ENCODE results near the gene SUGCT.
A peak's percentile ranks its signal among the peaks of the same experiment; 100 is the strongest.

Gene SUGCT

GRCh38 chr7:40324914-40325313 is 190.1 kb downstream of the SUGCT start:
- DNase-seq (ENCODE audit: low read depth): peak; percentile 34
- TF ChIP-seq CTCF (IDR thresholded peaks at IDR 0.05; ENCODE audit: control insufficient read depth, extremely low read depth, insufficient read depth): no peak

GRCh38 chr7:40327113-40327512 is 192.3 kb downstream of the SUGCT start:
- TF ChIP-seq CTCF (IDR thresholded peaks at IDR 0.05; ENCODE audit: control insufficient read depth, extremely low read depth, insufficient read depth): no peak
- no peak overlapping the region for H3K4me3 ChIP-seq (ENCODE audit: low read depth, low read length)
- DNase-seq (ENCODE audit: low read depth): no peak

More at GRCh38 chr7:40324914-40325313, 190.1 kb downstream of the SUGCT start:
- no peak overlapping the region for H3K4me3 ChIP-seq (ENCODE audit: low read depth, low read length)

GRCh38 chr7:40327873-40328272 is 193.1 kb downstream of the SUGCT start:
- TF ChIP-seq CTCF (IDR thresholded peaks at IDR 0.05; ENCODE audit: control insufficient read depth, extremely low read depth, insufficient read depth): no peak
- no peak overlapping the region for H3K4me3 ChIP-seq (ENCODE audit: low read depth, low read length)
- DNase-seq (ENCODE audit: low read depth): no peak

- peak; percentile 50 for DNase-seq (ENCODE audit: low read depth)
- peak; percentile 69 for TF ChIP-seq CTCF (IDR thresholded peaks at IDR 0.05; ENCODE audit: control insufficient read depth, extremely low read depth, insufficient read depth)
- no peak overlapping the region for H3K4me3 ChIP-seq (ENCODE audit: low read depth, low read length)
Observed at GRCh38 chr7:40329601-40330153, 194.9 kb downstream of the SUGCT start.

GRCh38 chr7:40330408-40330807 is 195.6 kb downstream of the SUGCT start:
- DNase-seq (ENCODE audit: low read depth): no peak
- no peak overlapping the region for H3K4me3 ChIP-seq (ENCODE audit: low read depth, low read length)
- TF ChIP-seq CTCF (IDR thresholded peaks at IDR 0.05; ENCODE audit: control insufficient read depth, extremely low read depth, insufficient read depth): no peak

- H3K4me3 ChIP-seq (ENCODE audit: low read depth, low read length): no peak overlapping the region
- no peak for TF ChIP-seq CTCF (IDR thresholded peaks at IDR 0.05; ENCODE audit: control insufficient read depth, extremely low read depth, insufficient read depth)
- no peak for DNase-seq (ENCODE audit: low read depth)
Observed at GRCh38 chr7:40331915-40332314, 197.1 kb downstream of the SUGCT start.

GRCh38 chr7:40332516-40332915 is 197.7 kb downstream of the SUGCT start:
- DNase-seq (ENCODE audit: low read depth): no peak
- no peak overlapping the region for H3K4me3 ChIP-seq (ENCODE audit: low read depth, low read length)
- no peak for TF ChIP-seq CTCF (IDR thresholded peaks at IDR 0.05; ENCODE audit: control insufficient read depth, extremely low read depth, insufficient read depth)

Measured in LNCaP clone FGC (cell line).